Stimulated activated naive CD8-positive, alpha-beta T cell treated with anti-CD3 and anti-CD28 coated beads, Interleukin-15, Interleukin-2, amounts not matched to agents 100 ng/mL and 50 ng/mL, for 24 hours (primary cell): ENCODE measurements around the gene FBXW10B.
"Not testable (repeated sequence)": the region's sequence is repeated elsewhere in the genome, so short reads cannot be mapped to it uniquely, and the experiment has no call there.

Experiments
- H3K27ac Mint-ChIP-seq: one replicate; pipeline ENCODE4 v1.8.0; 2021; ENCODE audit warnings: mild to moderate bottlenecking, mixed read lengths
- H3K27me3 Mint-ChIP-seq: one replicate; pipeline ENCODE4 v1.8.0; 2021; ENCODE audit warnings: mixed read lengths
- H3K36me3 Mint-ChIP-seq: one replicate; pipeline ENCODE4 v1.8.0; 2021; ENCODE audit warnings: low read depth, mixed read lengths
- H3K4me1 Mint-ChIP-seq: one replicate; pipeline ENCODE4 v1.8.0; 2021; ENCODE audit warnings: low read depth, mixed read lengths
- H3K4me3 Mint-ChIP-seq: one replicate; pipeline ENCODE4 v1.8.0; 2021; ENCODE audit warnings: mild to moderate bottlenecking, mixed read lengths
- H3K9me3 Mint-ChIP-seq: one replicate; pipeline ENCODE4 v1.8.0; 2021; ENCODE audit warnings: mixed read lengths

FBXW10B gene, protein sequence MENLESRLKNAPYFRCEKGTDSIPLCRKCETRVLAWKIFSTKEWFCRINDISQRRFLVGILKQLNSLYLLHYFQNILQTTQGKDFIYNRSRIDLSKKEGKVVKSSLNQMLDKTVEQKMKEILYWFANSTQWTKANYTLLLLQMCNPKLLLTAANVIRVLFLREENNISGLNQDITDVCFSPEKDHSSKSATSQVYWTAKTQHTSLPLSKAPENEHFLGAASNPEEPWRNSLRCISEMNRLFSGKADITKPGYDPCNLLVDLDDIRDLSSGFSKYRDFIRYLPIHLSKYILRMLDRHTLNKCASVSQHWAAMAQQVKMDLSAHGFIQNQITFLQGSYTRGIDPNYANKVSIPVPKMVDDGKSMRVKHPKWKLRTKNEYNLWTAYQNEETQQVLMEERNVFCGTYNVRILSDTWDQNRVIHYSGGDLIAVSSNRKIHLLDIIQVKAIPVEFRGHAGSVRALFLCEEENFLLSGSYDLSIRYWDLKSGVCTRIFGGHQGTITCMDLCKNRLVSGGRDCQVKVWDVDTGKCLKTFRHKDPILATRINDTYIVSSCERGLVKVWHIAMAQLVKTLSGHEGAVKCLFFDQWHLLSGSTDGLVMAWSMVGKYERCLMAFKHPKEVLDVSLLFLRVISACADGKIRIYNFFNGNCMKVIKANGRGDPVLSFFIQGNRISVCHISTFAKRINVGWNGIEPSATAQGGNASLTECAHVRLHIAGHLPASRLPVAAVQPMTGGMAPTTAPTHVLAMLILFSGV

DNA sequence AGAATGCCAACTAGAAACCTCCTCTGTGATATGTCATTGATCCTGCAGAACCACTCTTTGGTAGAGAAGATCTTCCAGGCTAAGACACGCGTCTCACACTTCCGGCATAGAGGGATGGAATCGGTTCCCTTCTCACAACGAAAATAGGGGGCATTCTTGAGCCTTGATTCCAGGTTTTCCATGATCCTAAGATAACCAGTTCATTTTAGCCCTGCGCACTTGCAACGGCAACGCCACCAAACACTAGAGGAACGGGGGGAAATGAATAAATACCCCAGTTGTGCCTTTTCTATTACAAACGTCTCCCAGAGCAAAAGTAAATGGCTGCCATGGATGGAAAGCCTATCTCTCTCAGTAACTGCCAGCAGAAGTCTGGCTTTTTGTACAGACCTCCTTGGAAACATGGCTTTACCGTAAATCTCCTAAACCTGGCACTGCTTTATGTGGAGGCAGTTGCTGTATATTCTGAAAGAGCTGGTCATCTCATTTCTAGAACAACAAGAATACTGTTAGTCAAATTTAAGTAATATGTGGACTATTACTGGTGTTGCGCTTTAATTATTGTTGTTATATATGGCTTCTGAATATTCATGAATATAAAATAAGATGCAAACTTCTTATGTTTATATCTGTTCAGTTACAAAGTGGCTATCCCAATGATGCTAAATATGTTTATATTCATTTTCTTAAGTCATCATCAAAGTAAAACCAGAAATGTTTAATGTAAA, at the start of gene FBXW10B:
TSS of gene FBXW10B (minus strand) at position 374 of the 728 bp plus-strand sequence. CDS start at position 182, 192 bp downstream.
- not testable (repeated sequence) for H3K4me3 Mint-ChIP-seq, H3K27ac Mint-ChIP-seq, H3K36me3 Mint-ChIP-seq, H3K9me3 Mint-ChIP-seq, H3K27me3 Mint-ChIP-seq, H3K4me1 Mint-ChIP-seq

- no peaks in the 10 kb centered on the region for H3K9me3 Mint-ChIP-seq
- no peaks in the 10 kb centered on the region for H3K27me3 Mint-ChIP-seq
- H3K4me3 Mint-ChIP-seq: no peak overlapping the region
- no peak overlapping the region for H3K27ac Mint-ChIP-seq
- H3K36me3 Mint-ChIP-seq: peaks cover 46% of the 10 kb centered on the region
- no peaks in the 10 kb centered on the region for H3K4me1 Mint-ChIP-seq
Measured at GRCh38 chr17:15663691-15664090, 44.2 kb upstream of the FBXW10B start.

DNA sequence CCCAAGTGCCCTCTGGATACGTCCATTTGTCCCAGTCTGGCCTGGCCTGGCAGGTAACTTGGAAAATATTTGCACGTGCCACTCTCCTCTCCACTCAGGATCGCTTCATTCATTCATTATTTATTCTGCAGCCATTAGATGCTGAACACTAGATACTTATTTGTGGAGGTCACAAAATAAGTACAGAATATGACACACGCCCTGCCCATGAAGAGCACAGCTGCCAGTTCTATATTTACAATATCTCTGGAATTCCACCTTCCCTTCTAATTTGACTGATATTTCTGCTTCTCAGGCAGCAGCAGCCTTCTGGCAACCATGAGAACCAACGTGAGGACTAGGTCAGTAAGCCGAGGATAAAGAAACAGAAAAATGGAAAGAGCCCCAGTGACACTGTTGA, 43.7 kb upstream of the FBXW10B start:
- peaks cover 47% of the 10 kb centered on the region for H3K36me3 Mint-ChIP-seq
- H3K4me1 Mint-ChIP-seq: no peaks in the 10 kb centered on the region
- H3K4me3 Mint-ChIP-seq: no peak overlapping the region
- H3K27me3 Mint-ChIP-seq: no peaks in the 10 kb centered on the region
- H3K9me3 Mint-ChIP-seq: no peaks in the 10 kb centered on the region
- no peak overlapping the region for H3K27ac Mint-ChIP-seq

DNA sequence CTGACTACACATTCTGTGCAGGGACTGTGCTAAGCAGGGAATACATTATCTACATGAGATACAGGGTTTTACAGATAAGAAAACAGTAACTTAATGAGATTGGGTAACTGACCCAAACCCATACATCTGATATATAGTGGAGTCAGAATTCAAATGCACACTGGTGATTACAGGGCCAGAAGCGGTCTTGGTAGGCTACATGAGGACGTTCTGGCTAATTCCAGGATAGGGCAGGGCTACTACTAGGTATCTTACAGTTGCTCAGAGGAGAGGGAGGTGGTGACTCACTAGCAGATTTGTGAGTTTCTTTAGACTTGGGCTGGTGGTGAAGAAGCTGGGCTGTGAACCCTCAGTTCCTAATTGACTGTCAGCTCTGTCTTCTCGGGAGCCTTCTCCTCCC, 43.2 kb upstream of the FBXW10B start:
- Mint-ChIP-seq H3K27ac (no peak overlapping the region), H3K9me3 (no peaks in the 10 kb centered on the region), H3K4me3 (no peak overlapping the region), H3K4me1 (no peaks in the 10 kb centered on the region), H3K36me3 (peaks cover 47% of the 10 kb centered on the region), H3K27me3 (no peaks in the 10 kb centered on the region)

DNA sequence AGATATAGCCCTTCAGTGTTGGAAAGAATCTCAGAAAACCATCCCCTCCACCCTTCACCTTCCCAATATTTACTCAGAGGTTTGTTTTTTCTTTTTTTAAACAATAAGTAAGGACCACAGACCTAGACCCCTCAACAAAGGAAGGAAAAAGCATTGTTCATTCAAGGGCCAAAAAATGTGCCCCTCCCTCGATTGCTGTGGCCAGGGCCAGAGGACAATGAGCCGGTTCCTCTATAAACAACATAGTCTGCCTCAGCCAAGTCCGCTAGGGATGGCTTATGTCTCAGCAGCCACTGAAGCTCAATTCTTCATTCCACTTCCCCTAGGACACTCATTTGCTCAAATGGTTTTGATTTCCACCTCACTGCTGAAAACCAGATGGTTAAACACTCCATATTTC, 40.6 kb upstream of the FBXW10B start:
- H3K36me3 Mint-ChIP-seq: peaks cover 42% of the 10 kb centered on the region
- H3K27ac Mint-ChIP-seq: no peak overlapping the region
- H3K9me3 Mint-ChIP-seq: no peaks in the 10 kb centered on the region
- H3K4me3 Mint-ChIP-seq: no peak overlapping the region
- H3K4me1 Mint-ChIP-seq: no peaks in the 10 kb centered on the region
- no peaks in the 10 kb centered on the region for H3K27me3 Mint-ChIP-seq

DNA sequence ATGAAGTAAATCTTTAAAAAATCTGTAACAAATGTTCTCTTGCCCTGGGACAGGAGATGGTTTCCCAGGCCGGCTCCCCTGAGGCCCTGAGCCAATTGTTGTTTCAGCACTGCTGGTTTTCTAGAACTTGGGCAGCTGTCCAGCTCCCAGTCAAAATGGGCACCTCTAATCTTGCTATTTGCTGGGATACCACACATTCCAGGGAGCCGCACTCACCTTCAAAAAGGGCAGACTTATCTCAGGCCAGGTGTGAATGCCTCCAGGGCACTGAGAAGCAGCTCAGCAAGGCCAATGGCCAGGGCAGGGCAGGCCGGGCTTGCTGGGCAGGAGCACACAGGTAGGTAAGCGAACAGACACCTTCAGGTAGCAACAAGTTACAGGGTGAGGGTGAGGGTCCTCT, 40.2 kb upstream of the FBXW10B start:
- H3K36me3 Mint-ChIP-seq: peaks cover 42% of the 10 kb centered on the region
- no peak overlapping the region for H3K4me3 Mint-ChIP-seq
- no peaks in the 10 kb centered on the region for H3K9me3 Mint-ChIP-seq
- no peaks in the 10 kb centered on the region for H3K4me1 Mint-ChIP-seq
- no peak overlapping the region for H3K27ac Mint-ChIP-seq
- H3K27me3 Mint-ChIP-seq: no peaks in the 10 kb centered on the region

GRCh38 chr17:15659236-15659635, 39.7 kb upstream of the FBXW10B start:
- H3K27ac Mint-ChIP-seq: no peak overlapping the region
- H3K27me3 Mint-ChIP-seq: no peaks in the 10 kb centered on the region
- no peaks in the 10 kb centered on the region for H3K9me3 Mint-ChIP-seq
- H3K36me3 Mint-ChIP-seq: peaks cover 42% of the 10 kb centered on the region
- no peaks in the 10 kb centered on the region for H3K4me1 Mint-ChIP-seq
- H3K4me3 Mint-ChIP-seq: no peak overlapping the region

GRCh38 chr17:15658296-15658695, 38.8 kb upstream of the FBXW10B start:
- Mint-ChIP-seq H3K27ac (no peak overlapping the region), H3K4me3 (no peak overlapping the region), H3K36me3 (peaks cover 36% of the 10 kb centered on the region), H3K27me3 (no peaks in the 10 kb centered on the region), H3K9me3 (no peaks in the 10 kb centered on the region), H3K4me1 (no peaks in the 10 kb centered on the region)

GRCh38 chr17:15657868-15658267, 38.4 kb upstream of the FBXW10B start:
- Mint-ChIP-seq H3K36me3 (peaks cover 35% of the 10 kb centered on the region), H3K4me1 (no peaks in the 10 kb centered on the region), H3K9me3 (no peaks in the 10 kb centered on the region), H3K27ac (no peak overlapping the region), H3K4me3 (no peak overlapping the region), H3K27me3 (no peaks in the 10 kb centered on the region)

DNA sequence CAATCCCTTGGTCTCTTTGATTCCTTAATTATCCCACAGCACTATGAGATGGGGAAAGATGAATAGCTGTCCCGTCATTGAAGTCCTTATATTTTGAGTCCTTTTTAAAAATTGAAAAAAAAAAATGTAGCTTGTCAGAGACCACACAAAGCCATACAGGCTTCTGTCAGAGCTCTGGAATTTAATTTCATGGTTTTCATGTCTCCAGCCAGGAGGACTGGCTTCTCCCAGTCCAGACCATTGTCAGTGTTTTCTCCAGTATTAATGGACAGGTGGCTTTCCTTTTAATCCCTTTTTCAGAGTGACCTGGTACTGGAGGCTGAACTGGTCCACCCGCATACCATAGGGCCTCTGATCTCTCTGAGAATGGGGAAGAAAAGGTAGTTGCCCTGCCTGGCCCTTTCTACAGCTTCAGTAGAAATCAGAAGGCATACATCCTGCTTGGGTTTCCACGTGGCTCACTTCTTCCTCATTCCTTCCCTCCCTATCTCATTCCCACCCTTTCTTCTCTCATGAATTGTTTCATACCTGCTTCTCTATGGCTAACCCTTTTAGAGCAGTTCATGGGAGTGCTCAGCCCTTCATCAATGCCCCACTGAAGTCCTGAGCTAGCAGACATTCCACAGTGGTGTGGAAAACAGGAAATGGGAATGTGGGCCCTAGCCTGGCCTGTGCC, 35.5 kb upstream of the FBXW10B start:
- peaks cover 23% of the 10 kb centered on the region for H3K36me3 Mint-ChIP-seq
- no peak overlapping the region for H3K4me3 Mint-ChIP-seq
- H3K9me3 Mint-ChIP-seq: no peaks in the 10 kb centered on the region
- peaks cover 3% of the 10 kb centered on the region for H3K4me1 Mint-ChIP-seq
- no peak overlapping the region for H3K27ac Mint-ChIP-seq
- no peaks in the 10 kb centered on the region for H3K27me3 Mint-ChIP-seq

- not testable (repeated sequence) for H3K27ac Mint-ChIP-seq, H3K27me3 Mint-ChIP-seq, H3K4me3 Mint-ChIP-seq, H3K9me3 Mint-ChIP-seq, H3K4me1 Mint-ChIP-seq
- H3K36me3 Mint-ChIP-seq: peaks cover 23% of the 10 kb centered on the region
Measured at GRCh38 chr17:15654401-15654800, 34.9 kb upstream of the FBXW10B start.

- H3K27me3 Mint-ChIP-seq: no peaks in the 10 kb centered on the region
- peaks cover 3% of the 10 kb centered on the region for H3K4me1 Mint-ChIP-seq
- H3K36me3 Mint-ChIP-seq: peaks cover 15% of the 10 kb centered on the region
- no peaks in the 10 kb centered on the region for H3K9me3 Mint-ChIP-seq
- H3K27ac Mint-ChIP-seq: no peak overlapping the region
- no peak overlapping the region for H3K4me3 Mint-ChIP-seq
Measured at GRCh38 chr17:15652960-15653359, 33.5 kb upstream of the FBXW10B start.

- Mint-ChIP-seq H3K36me3 (peaks cover 7% of the 10 kb centered on the region), H3K4me3 (no peak overlapping the region), H3K4me1 (peaks cover 3% of the 10 kb centered on the region), H3K27me3 (no peaks in the 10 kb centered on the region), H3K27ac (no peak overlapping the region), H3K9me3 (no peaks in the 10 kb centered on the region)
Measured at GRCh38 chr17:15651583-15652110, 32.1 kb upstream of the FBXW10B start.

DNA sequence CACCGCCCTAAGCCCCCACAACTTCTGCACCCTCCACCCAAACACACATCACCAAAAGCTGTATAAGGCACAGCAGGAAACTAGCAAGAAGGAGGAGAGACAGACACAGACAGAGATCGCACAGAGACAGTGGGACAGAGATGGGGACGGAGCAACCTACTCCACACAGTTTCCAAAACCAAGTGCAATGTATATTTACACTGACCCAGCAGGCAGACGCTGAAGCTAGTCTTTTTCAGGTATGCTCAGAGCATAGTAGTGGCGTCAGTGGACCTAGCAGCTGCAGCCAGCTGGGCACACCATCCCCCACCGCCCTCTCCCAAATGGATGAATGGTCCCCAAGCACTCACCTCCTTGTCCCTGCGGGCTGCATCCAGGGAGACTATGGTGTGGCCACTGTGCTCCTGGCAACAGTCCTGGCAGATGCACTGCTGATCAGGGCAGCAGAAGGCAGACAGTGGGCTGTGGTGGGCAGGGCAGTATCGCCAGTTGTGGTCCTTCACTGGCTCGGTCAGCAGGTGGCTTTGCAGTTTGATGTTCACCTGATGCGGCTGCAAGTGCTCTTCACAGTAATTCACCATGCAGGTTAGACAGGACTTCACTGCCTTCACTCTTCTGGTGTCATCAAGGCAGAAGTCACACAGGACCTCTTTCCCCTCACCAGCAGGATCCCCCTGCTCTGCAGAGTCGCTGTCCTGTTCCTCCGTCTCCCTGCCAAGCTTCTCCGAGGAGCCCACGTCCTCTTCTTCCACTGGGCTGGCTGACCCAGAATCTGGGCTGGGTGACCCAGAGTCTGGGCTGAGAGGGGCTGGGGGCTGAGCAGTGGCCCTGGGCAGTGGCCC, 31.5 kb upstream of the FBXW10B start:
- H3K4me3 Mint-ChIP-seq: no peak overlapping the region
- peak overlapping the region; percentile 16 for H3K27ac Mint-ChIP-seq
- peaks cover 7% of the 10 kb centered on the region for H3K36me3 Mint-ChIP-seq
- H3K27me3 Mint-ChIP-seq: no peaks in the 10 kb centered on the region
- peaks cover 3% of the 10 kb centered on the region for H3K4me1 Mint-ChIP-seq
- H3K9me3 Mint-ChIP-seq: no peaks in the 10 kb centered on the region
